ENCODE results near the gene PRTFDC1.
A peak's percentile ranks its signal among the peaks of the same experiment; 100 is the strongest.

PRTFDC1 gene, protein sequence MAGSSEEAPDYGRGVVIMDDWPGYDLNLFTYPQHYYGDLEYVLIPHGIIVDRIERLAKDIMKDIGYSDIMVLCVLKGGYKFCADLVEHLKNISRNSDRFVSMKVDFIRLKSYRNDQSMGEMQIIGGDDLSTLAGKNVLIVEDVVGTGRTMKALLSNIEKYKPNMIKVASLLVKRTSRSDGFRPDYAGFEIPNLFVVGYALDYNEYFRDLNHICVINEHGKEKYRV

DNA sequence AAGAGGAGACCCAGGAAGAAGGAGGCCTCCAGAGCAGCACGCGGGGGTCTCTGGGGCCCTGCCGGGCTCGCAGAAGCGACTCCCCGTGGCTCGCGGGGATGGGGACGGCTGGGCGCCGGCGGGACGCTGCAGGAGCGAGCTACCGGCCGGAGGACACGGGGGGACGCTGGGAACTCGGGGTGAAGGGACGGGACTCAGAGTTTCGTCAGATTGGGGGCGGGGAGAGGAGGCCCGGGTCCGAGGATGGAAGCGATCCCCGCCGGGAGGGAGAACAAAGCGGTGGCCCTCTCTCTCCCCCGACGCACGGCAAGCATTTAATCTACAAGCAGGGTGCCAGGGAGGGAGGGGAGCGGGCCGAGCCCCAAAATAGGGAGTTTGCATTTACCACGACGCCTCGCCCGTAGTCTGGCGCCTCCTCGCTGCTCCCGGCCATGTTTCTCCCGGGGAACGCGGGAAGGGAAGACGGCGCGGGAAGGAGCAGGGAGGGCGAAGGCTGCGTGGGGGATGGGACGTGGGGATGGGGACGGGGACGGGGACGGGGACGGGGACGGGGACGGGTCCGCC is at the start of gene PRTFDC1:
TSS of gene PRTFDC1 (minus strand) at position 464 of the 564 bp plus-strand sequence. CDS start at position 433, 31 bp downstream.
- POLR2A ChIA-PET (ENCODE audit: low non-redundant PET): no interaction called here
- DNase-seq (ENCODE audit: low spot score): peak; percentile 27
- H3K27ac ChIP-seq: peak within 1 kb of the TSS; percentile 72
- CTCF ChIA-PET: interaction anchor here (0.6 kb wide), 1 partner anchor 1598 kb away, joined by 4 read pairs; no protein-coding TSS in a partner anchor
- TF ChIP-seq, protein P1, sequence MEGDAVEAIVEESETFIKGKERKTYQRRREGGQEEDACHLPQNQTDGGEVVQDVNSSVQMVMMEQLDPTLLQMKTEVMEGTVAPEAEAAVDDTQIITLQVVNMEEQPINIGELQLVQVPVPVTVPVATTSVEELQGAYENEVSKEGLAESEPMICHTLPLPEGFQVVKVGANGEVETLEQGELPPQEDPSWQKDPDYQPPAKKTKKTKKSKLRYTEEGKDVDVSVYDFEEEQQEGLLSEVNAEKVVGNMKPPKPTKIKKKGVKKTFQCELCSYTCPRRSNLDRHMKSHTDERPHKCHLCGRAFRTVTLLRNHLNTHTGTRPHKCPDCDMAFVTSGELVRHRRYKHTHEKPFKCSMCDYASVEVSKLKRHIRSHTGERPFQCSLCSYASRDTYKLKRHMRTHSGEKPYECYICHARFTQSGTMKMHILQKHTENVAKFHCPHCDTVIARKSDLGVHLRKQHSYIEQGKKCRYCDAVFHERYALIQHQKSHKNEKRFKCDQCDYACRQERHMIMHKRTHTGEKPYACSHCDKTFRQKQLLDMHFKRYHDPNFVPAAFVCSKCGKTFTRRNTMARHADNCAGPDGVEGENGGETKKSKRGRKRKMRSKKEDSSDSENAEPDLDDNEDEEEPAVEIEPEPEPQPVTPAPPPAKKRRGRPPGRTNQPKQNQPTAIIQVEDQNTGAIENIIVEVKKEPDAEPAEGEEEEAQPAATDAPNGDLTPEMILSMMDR (conservative IDR thresholded peaks at IDR 0.05; ENCODE audit: low read depth): no peak

GRCh38 chr10:24998044-24998443 is 45.6 kb upstream of the PRTFDC1 start:
- no peak overlapping the region for H3K27ac ChIP-seq
- POLR2A ChIA-PET (ENCODE audit: low non-redundant PET): no interaction called here
- CTCF ChIA-PET: interaction anchor here (0.7 kb wide), 1 partner anchor 999 kb away, joined by 3 read pairs; no protein-coding TSS in a partner anchor
- DNase-seq (ENCODE audit: low spot score): no peak
- TF ChIP-seq, protein P1 (conservative IDR thresholded peaks at IDR 0.05; ENCODE audit: low read depth): no peak

DNA sequence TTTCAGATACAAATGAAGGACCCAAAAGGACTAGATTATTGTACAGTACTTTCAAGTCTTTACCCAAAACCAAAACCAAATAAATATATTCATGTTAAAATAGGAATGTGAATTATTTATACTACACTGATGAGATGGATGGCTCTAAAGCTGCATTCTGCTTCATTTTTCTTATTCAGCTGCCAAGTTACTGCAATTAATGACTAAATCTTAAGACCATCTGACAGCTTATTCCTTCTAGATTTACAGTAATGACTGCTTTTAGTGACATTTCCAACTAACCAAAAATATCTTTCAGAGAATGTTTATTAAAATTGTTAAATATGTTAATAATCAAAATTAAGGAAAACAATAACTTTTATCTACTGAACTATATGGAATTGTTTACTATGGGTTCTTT is 42.7 kb upstream of the PRTFDC1 start:
- ChIA-PET POLR2A (ENCODE audit: low non-redundant PET) (no interaction called here), CTCF (interaction anchor here (1.1 kb wide), 1 partner anchor 86 kb away, joined by 3 read pairs; no protein-coding TSS in a partner anchor)
- TF ChIP-seq, protein P1 (conservative IDR thresholded peaks at IDR 0.05; ENCODE audit: low read depth): no peak
- H3K27ac ChIP-seq: no peak overlapping the region
- DNase-seq (ENCODE audit: low spot score): no peak

DNA sequence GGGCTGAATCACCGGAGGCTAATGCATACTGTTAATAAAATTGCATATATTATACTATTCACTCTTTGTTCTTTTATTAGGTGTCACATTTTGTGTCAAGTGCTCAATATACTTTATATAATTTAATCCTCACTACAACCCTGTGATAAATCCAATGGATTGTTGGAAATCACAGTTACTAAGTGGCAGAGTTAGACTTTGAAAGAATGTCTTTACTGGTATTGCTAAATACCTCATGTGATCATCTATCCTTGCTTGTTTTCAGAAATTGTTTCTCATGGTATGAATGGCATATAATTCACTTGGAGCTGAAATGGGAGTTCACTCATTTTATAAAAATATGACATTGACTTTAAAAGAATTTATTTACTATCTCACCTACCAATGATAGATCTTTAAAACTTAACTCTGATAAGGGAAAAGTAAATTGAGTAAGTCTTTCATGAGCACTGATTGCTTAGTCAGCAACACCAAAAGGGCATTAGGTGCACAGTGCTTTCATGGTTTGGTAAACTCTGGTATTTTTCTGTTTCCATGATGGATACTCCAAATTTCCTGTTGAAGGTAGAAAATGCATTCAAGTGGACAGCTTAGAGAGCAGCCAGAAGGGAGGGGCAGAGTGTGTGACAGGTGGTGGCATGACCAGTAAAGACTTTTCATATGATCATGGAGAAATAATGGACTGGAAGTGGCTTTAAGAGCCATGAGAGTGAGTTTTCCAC is 41.0 kb upstream of the PRTFDC1 start:
- CTCF ChIA-PET: interaction anchor here (1.4 kb wide), 1 partner anchor 350 kb away, joined by 3 read pairs; no protein-coding TSS in a partner anchor
- TF ChIP-seq, protein P1 (conservative IDR thresholded peaks at IDR 0.05; ENCODE audit: low read depth): no peak
- no peak for DNase-seq (ENCODE audit: low spot score)
- no peak overlapping the region for H3K27ac ChIP-seq
- POLR2A ChIA-PET (ENCODE audit: low non-redundant PET): no interaction called here

- CTCF ChIA-PET: interaction anchor here (1.4 kb wide), 1 partner anchor 349 kb away, joined by 3 read pairs; no protein-coding TSS in a partner anchor
- H3K27ac ChIP-seq: no peak overlapping the region
- DNase-seq (ENCODE audit: low spot score): no peak
- POLR2A ChIA-PET (ENCODE audit: low non-redundant PET): no interaction called here
- TF ChIP-seq, protein P1 (conservative IDR thresholded peaks at IDR 0.05; ENCODE audit: low read depth): no peak
Observed at GRCh38 chr10:24992512-24993133, 40.2 kb upstream of the PRTFDC1 start.

DNA sequence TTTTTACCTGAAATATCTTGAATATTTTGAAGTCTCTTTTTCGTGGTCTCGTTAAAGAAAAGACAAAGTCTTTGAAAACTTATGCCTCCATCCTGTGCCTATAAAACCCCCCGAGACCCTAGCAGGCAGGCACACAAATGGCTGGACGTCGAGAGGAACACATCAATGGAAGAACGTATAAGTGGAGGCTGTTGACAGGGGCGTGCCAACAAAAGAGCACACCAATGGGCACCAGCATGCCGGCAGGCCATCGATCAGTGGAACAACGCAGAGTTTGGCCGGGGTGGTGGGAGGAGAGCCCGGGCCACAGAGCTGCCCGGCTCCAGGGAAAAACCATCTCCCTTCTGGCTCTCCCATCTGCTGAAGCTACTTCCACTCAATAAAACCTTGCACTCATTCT is 38.9 kb upstream of the PRTFDC1 start:
- ChIA-PET POLR2A (ENCODE audit: low non-redundant PET) (no interaction called here), CTCF (no interaction called here)
- TF ChIP-seq, protein P1 (conservative IDR thresholded peaks at IDR 0.05; ENCODE audit: low read depth): no peak
- DNase-seq (ENCODE audit: low spot score): no peak
- H3K27ac ChIP-seq: no peak overlapping the region
